BLaER1 (cell line): ENCODE data around the gene OLFM1.

Source experiments
- H3K27ac ChIP-seq: shearing (Covaris generic); formaldehyde crosslinking; 2 replicates; pipeline ENCODE4 v1.8.1; 2022
- H3K27me3 ChIP-seq: shearing (Covaris generic); formaldehyde crosslinking; 2 replicates; pipeline ENCODE4 v1.8.1; 2022
- H3K36me3 ChIP-seq: shearing (Covaris generic); formaldehyde crosslinking; 2 replicates; pipeline ENCODE4 v1.8.1; 2022
- H3K4me1 ChIP-seq: shearing (Covaris generic); formaldehyde crosslinking; 2 replicates; pipeline ENCODE4 v1.8.1; 2022
- H3K4me2 ChIP-seq: shearing (Covaris generic); formaldehyde crosslinking; 2 replicates; pipeline ENCODE4 v1.8.1; 2022
- H3K4me3 ChIP-seq: shearing (Covaris generic); formaldehyde crosslinking; 2 replicates; pipeline ENCODE4 v1.8.1; 2022
- H3K9ac ChIP-seq: shearing (Covaris generic); formaldehyde crosslinking; 2 replicates; pipeline ENCODE4 v1.8.1; 2022
- H3K9me3 ChIP-seq: shearing (Covaris generic); formaldehyde crosslinking; 2 replicates; pipeline ENCODE4 v1.8.1; 2022
- H4K20me1 ChIP-seq: shearing (Covaris generic); formaldehyde crosslinking; 2 replicates; pipeline ENCODE4 v1.8.1; 2022
- Cebpa-rat ChIP-seq: shearing (Covaris generic); IDR thresholded peaks from 2 replicates; pipeline ENCODE4 v1.8.1; 2022

The OLFM1 gene

GRCh38 chr9:135116881-135117280 is 29.4 kb downstream of the OLFM1 start:
- Histone ChIP-seq H3K36me3 (no peaks in the 10 kb centered on the region), H3K9me3 (peaks cover 11% of the 10 kb centered on the region), H4K20me1 (no peaks in the 10 kb centered on the region), H3K27me3 (0 out of 2 replicates have a peak, but pooled peaks cover 4% of the 10 kb centered on the region), H3K4me3 (no peak overlapping the region), H3K27ac (no peak overlapping the region), H3K9ac (no peak overlapping the region), H3K4me2 (no peak overlapping the region), H3K4me1 (no peaks in the 10 kb centered on the region)
- no peak for TF ChIP-seq Cebpa-rat

GRCh38 chr9:135117281-135117680 is 29.8 kb downstream of the OLFM1 start:
- Histone ChIP-seq H3K4me3 (no peak overlapping the region), H4K20me1 (no peaks in the 10 kb centered on the region), H3K4me2 (no peak overlapping the region), H3K36me3 (no peaks in the 10 kb centered on the region), H3K27me3 (0 out of 2 replicates have a peak, but pooled peaks cover 4% of the 10 kb centered on the region), H3K9ac (no peak overlapping the region), H3K9me3 (peaks cover 11% of the 10 kb centered on the region), H3K27ac (no peak overlapping the region), H3K4me1 (no peaks in the 10 kb centered on the region)
- TF ChIP-seq Cebpa-rat, result no peak

- Histone ChIP-seq H3K9me3 (peaks cover 11% of the 10 kb centered on the region), H3K4me3 (no peak overlapping the region), H3K9ac (no peak overlapping the region), H3K4me1 (no peaks in the 10 kb centered on the region), H3K36me3 (no peaks in the 10 kb centered on the region), H3K4me2 (no peak overlapping the region), H4K20me1 (no peaks in the 10 kb centered on the region), H3K27me3 (no peaks in the 10 kb centered on the region), H3K27ac (no peak overlapping the region)
- TF ChIP-seq Cebpa-rat, result no peak
These were observed 32.1 kb downstream of the OLFM1 start for GRCh38 chr9:135119496-135120064.

GRCh38 chr9:135120249-135120648 is 32.8 kb downstream of the OLFM1 start:
- Histone ChIP-seq H3K9ac (no peak overlapping the region), H3K4me1 (no peaks in the 10 kb centered on the region), H3K27me3 (no peaks in the 10 kb centered on the region), H3K4me2 (no peak overlapping the region), H4K20me1 (no peaks in the 10 kb centered on the region), H3K36me3 (no peaks in the 10 kb centered on the region), H3K27ac (no peak overlapping the region), H3K4me3 (no peak overlapping the region), H3K9me3 (peaks cover 11% of the 10 kb centered on the region)
- TF ChIP-seq Cebpa-rat, result no peak

GRCh38 chr9:135122316-135122715 is 34.8 kb downstream of the OLFM1 start:
- Histone ChIP-seq H4K20me1 (no peaks in the 10 kb centered on the region), H3K9me3 (peaks cover 11% of the 10 kb centered on the region), H3K4me1 (no peaks in the 10 kb centered on the region), H3K4me3 (no peak overlapping the region), H3K27me3 (no peaks in the 10 kb centered on the region), H3K36me3 (no peaks in the 10 kb centered on the region), H3K9ac (no peak overlapping the region), H3K27ac (no peak overlapping the region), H3K4me2 (no peak overlapping the region)
- TF ChIP-seq Cebpa-rat, result no peak

GRCh38 chr9:135123126-135123772 is 35.8 kb downstream of the OLFM1 start:
- H3K27me3 ChIP-seq, result no peaks in the 10 kb centered on the region
- no peak overlapping the region for H3K4me3 ChIP-seq
- H3K27ac ChIP-seq, result no peak overlapping the region
- no peak for TF ChIP-seq Cebpa-rat
- H4K20me1 ChIP-seq, result no peaks in the 10 kb centered on the region
- no peaks in the 10 kb centered on the region for H3K36me3 ChIP-seq
- H3K4me1 ChIP-seq, result no peaks in the 10 kb centered on the region
- no peak overlapping the region for H3K4me2 ChIP-seq
- no peak overlapping the region for H3K9ac ChIP-seq
- peaks cover 10% of the 10 kb centered on the region for H3K9me3 ChIP-seq

GRCh38 chr9:135123773-135124134 is 36.3 kb downstream of the OLFM1 start:
- Histone ChIP-seq H3K36me3 (no peaks in the 10 kb centered on the region), H3K9ac (no peak overlapping the region), H3K9me3 (peaks cover 5% of the 10 kb centered on the region; the same call in 1 of the 2 replicates), H3K27me3 (no peaks in the 10 kb centered on the region), H4K20me1 (no peaks in the 10 kb centered on the region), H3K4me2 (no peak overlapping the region), H3K4me1 (no peaks in the 10 kb centered on the region), H3K27ac (no peak overlapping the region), H3K4me3 (no peak overlapping the region)
- TF ChIP-seq Cebpa-rat, result no peak

GRCh38 chr9:135126451-135127187 is 39.2 kb downstream of the OLFM1 start:
- Histone ChIP-seq H3K4me1 (no peaks in the 10 kb centered on the region), H3K9me3 (peaks cover 18% of the 10 kb centered on the region), H3K27ac (no peak overlapping the region), H3K4me3 (no peak overlapping the region), H3K27me3 (no peaks in the 10 kb centered on the region), H3K9ac (no peak overlapping the region), H3K36me3 (no peaks in the 10 kb centered on the region), H3K4me2 (no peak overlapping the region), H4K20me1 (no peaks in the 10 kb centered on the region)
- TF ChIP-seq Cebpa-rat, result no peak

- no peaks in the 10 kb centered on the region for H3K36me3 ChIP-seq
- no peak for TF ChIP-seq Cebpa-rat
- no peak overlapping the region for H3K4me3 ChIP-seq
- no peaks in the 10 kb centered on the region for H3K27me3 ChIP-seq
- H3K9ac ChIP-seq, result no peak overlapping the region
- no peaks in the 10 kb centered on the region for H3K4me1 ChIP-seq
- H3K9me3 ChIP-seq, result peaks cover 18% of the 10 kb centered on the region
- no peak overlapping the region for H3K4me2 ChIP-seq
- H4K20me1 ChIP-seq, result no peaks in the 10 kb centered on the region
- no peak overlapping the region for H3K27ac ChIP-seq
These were observed 40.5 kb downstream of the OLFM1 start for GRCh38 chr9:135127718-135128670.
